ENCODE data around the gene MEX3A.

MEX3A gene

GRCh38 chr1:156113282-156113950 lies 31.2 kb upstream of the MEX3A start:
- no peak overlapping the region for H3K4me2 ChIP-seq (ENCODE audit: low read length)
- H3K4me3 ChIP-seq (ENCODE audit: low read depth, low read length, poor library complexity, severe bottlenecking): no peak overlapping the region

GRCh38 chr1:156112276-156113137 lies 30.2 kb upstream of the MEX3A start:
- Histone ChIP-seq H3K27ac (ENCODE audit: low read depth, low read length, poor library complexity, severe bottlenecking) (no peak overlapping the region), H3K79me2 (ENCODE audit: insufficient read depth, low read length) (no peaks in the 10 kb centered on the region), H4K20me1 (ENCODE audit: insufficient read depth, low read length) (no peaks in the 10 kb centered on the region), H3F3A (ENCODE audit: insufficient read depth, low read length) (no peaks in the 10 kb centered on the region), H3K36me3 (ENCODE audit: insufficient read depth, low read length) (no peaks in the 10 kb centered on the region), H3K27me3 (ENCODE audit: insufficient read depth, low read length) (no peaks in the 10 kb centered on the region; the same call in 1 of the 2 replicates), H3K4me2 (ENCODE audit: low read length) (no peak overlapping the region), H3K4me1 (ENCODE audit: insufficient read depth, low read length, severe bottlenecking) (peaks cover 10% of the 10 kb centered on the region), H3K9ac (ENCODE audit: low read length) (no peak overlapping the region), H2AFZ (ENCODE audit: low read length) (no peak overlapping the region), H3K9me3 (ENCODE audit: low read length) (no peaks in the 10 kb centered on the region), H3K9me2 (ENCODE audit: low read depth, low read length) (no peaks in the 10 kb centered on the region), H3K4me3 (ENCODE audit: low read depth, low read length, poor library complexity, severe bottlenecking) (no peak overlapping the region)
- TF ChIP-seq EZH2 (IDR thresholded peaks at IDR 0.05; ENCODE audit: borderline replicate concordance, low read length) (no peak), CTCF (IDR thresholded peaks at IDR 0.05; ENCODE audit: low read length) (no peak)

More at GRCh38 chr1:156113282-156113950, 31.2 kb upstream of the MEX3A start:
- H3K36me3 ChIP-seq (ENCODE audit: insufficient read depth, low read length): no peaks in the 10 kb centered on the region
- H3K9me2 ChIP-seq (ENCODE audit: low read depth, low read length): no peaks in the 10 kb centered on the region
- no peaks in the 10 kb centered on the region for H3K9me3 ChIP-seq (ENCODE audit: low read length)
- H3K27me3 ChIP-seq (ENCODE audit: insufficient read depth, low read length): no peaks in the 10 kb centered on the region; the same call in 1 of the 2 replicates
- no peaks in the 10 kb centered on the region for H3F3A ChIP-seq (ENCODE audit: insufficient read depth, low read length)
- H3K79me2 ChIP-seq (ENCODE audit: insufficient read depth, low read length): no peaks in the 10 kb centered on the region
- H3K4me1 ChIP-seq (ENCODE audit: insufficient read depth, low read length, severe bottlenecking): peaks cover 10% of the 10 kb centered on the region
- H3K9ac ChIP-seq (ENCODE audit: low read length): no peak overlapping the region
- H4K20me1 ChIP-seq (ENCODE audit: insufficient read depth, low read length): no peaks in the 10 kb centered on the region
- no peak overlapping the region for H3K27ac ChIP-seq (ENCODE audit: low read depth, low read length, poor library complexity, severe bottlenecking)
- no peak for TF ChIP-seq CTCF (IDR thresholded peaks at IDR 0.05; ENCODE audit: low read length)
- TF ChIP-seq EZH2 (IDR thresholded peaks at IDR 0.05; ENCODE audit: borderline replicate concordance, low read length): no peak
- H2AFZ ChIP-seq (ENCODE audit: low read length): no peak overlapping the region

- H3K9me3 ChIP-seq (ENCODE audit: low read length): no peaks in the 10 kb centered on the region
- no peak overlapping the region for H3K4me3 ChIP-seq (ENCODE audit: low read depth, low read length, poor library complexity, severe bottlenecking)
- H3K27me3 ChIP-seq (ENCODE audit: insufficient read depth, low read length): no peaks in the 10 kb centered on the region; the same call in 1 of the 2 replicates
- H3K79me2 ChIP-seq (ENCODE audit: insufficient read depth, low read length): no peaks in the 10 kb centered on the region
- no peak overlapping the region for H2AFZ ChIP-seq (ENCODE audit: low read length)
- no peaks in the 10 kb centered on the region for H3K36me3 ChIP-seq (ENCODE audit: insufficient read depth, low read length)
- no peak overlapping the region for H3K27ac ChIP-seq (ENCODE audit: low read depth, low read length, poor library complexity, severe bottlenecking)
- H3K9ac ChIP-seq (ENCODE audit: low read length): no peak overlapping the region
- TF ChIP-seq EZH2 (IDR thresholded peaks at IDR 0.05; ENCODE audit: borderline replicate concordance, low read length) (no peak), CTCF (IDR thresholded peaks at IDR 0.05; ENCODE audit: low read length) (no peak)
- no peak overlapping the region for H3K4me2 ChIP-seq (ENCODE audit: low read length)
- H3F3A ChIP-seq (ENCODE audit: insufficient read depth, low read length): peaks cover 2% of the 10 kb centered on the region; the same call in 1 of the 2 replicates
- H3K9me2 ChIP-seq (ENCODE audit: low read depth, low read length): no peaks in the 10 kb centered on the region
- peaks cover 13% of the 10 kb centered on the region for H3K4me1 ChIP-seq (ENCODE audit: insufficient read depth, low read length, severe bottlenecking)
- H4K20me1 ChIP-seq (ENCODE audit: insufficient read depth, low read length): no peaks in the 10 kb centered on the region
Measured at GRCh38 chr1:156111355-156111962, 29.2 kb upstream of the MEX3A start.
